ENCODE data around the gene LTV1. TPM values are rescaled to one million over a fixed set of nuclear protein-coding genes. Genes with fewer than 3 reads are reported as not detected.

LTV1 gene
- total RNA-seq, 1 donor from 2014 or later: 25.4 TPM

- H4K20me1 ChIP-seq (ENCODE audit: insufficient read depth, low read length): no peaks in the 10 kb centered on the region
- H3K27ac ChIP-seq (ENCODE audit: low read depth, low read length): peak overlapping the region; percentile 93
- Mint-ChIP-seq H3K4me3 (ENCODE audit: unreplicated experiment) (peak overlapping the region; percentile 98), H3K36me3 (ENCODE audit: low read depth, unreplicated experiment) (no peaks in the 10 kb centered on the region), H3K4me1 (ENCODE audit: low read depth, unreplicated experiment) (peaks cover 4% of the 10 kb centered on the region), H3K9me3 (ENCODE audit: unreplicated experiment) (no peaks in the 10 kb centered on the region), H3K27me3 (ENCODE audit: low read depth, unreplicated experiment) (no peaks in the 10 kb centered on the region), H3K27ac (ENCODE audit: unreplicated experiment) (peak overlapping the region; percentile 94)
- TF ChIP-seq EZH2 (IDR thresholded peaks at IDR 0.05; ENCODE audit: insufficient read depth, low read length) (no peak), CTCF (IDR thresholded peaks at IDR 0.05; ENCODE audit: insufficient read depth, low read depth, low read length) (no peak)
- H3K4me3 ChIP-seq (ENCODE audit: insufficient read depth, low read depth, low read length): peak overlapping the region; percentile 77
- peak overlapping the region; percentile 88 for H2AFZ ChIP-seq (ENCODE audit: low read depth, low read length)
- no peaks in the 10 kb centered on the region for H3K9me3 ChIP-seq (ENCODE audit: insufficient read depth, low read depth, low read length)
- no peak for FAIRE-seq
- DNase-seq (ENCODE audit: low read depth): peak; percentile 53
- H3K9ac ChIP-seq (ENCODE audit: low read length): peak overlapping the region; percentile 98
- peaks cover 9% of the 10 kb centered on the region for H3K4me1 ChIP-seq (ENCODE audit: insufficient read depth, low read length)
- peak overlapping the region; percentile 97 for H3K4me2 ChIP-seq (ENCODE audit: low read length)
- no peaks in the 10 kb centered on the region for H3K27me3 ChIP-seq (ENCODE audit: insufficient read depth, low read length)
- peaks cover 27% of the 10 kb centered on the region for H3K36me3 ChIP-seq (ENCODE audit: insufficient read depth, low read length)
- peaks cover 39% of the 10 kb centered on the region for H3K79me2 ChIP-seq (ENCODE audit: insufficient read depth, low read length)
These were observed 657 bp upstream of the LTV1 start for GRCh38 chr6:143842461-143842901.

- H3K79me2 ChIP-seq (ENCODE audit: insufficient read depth, low read length): peaks cover 50% of the 10 kb centered on the region
- H3K27me3 ChIP-seq (ENCODE audit: insufficient read depth, low read length): no peaks in the 10 kb centered on the region
- H3K36me3 ChIP-seq (ENCODE audit: insufficient read depth, low read length): peaks cover 39% of the 10 kb centered on the region
- TF ChIP-seq EZH2 (IDR thresholded peaks at IDR 0.05; ENCODE audit: insufficient read depth, low read length) (no peak), CTCF (IDR thresholded peaks at IDR 0.05; ENCODE audit: insufficient read depth, low read depth, low read length) (no peak)
- peak overlapping the region; percentile 77 for H3K4me3 ChIP-seq (ENCODE audit: insufficient read depth, low read depth, low read length)
- H3K27ac Mint-ChIP-seq (ENCODE audit: unreplicated experiment): peak overlapping the region; percentile 97
- H3K27me3 Mint-ChIP-seq (ENCODE audit: low read depth, unreplicated experiment): no peaks in the 10 kb centered on the region
- peak overlapping the region; percentile 98 for H3K9ac ChIP-seq (ENCODE audit: low read length)
- peaks cover 9% of the 10 kb centered on the region for H3K4me1 ChIP-seq (ENCODE audit: insufficient read depth, low read length)
- H4K20me1 ChIP-seq (ENCODE audit: insufficient read depth, low read length): peaks cover 4% of the 10 kb centered on the region
- H3K4me2 ChIP-seq (ENCODE audit: low read length): peak overlapping the region; percentile 97
- no peaks in the 10 kb centered on the region for H3K9me3 Mint-ChIP-seq (ENCODE audit: unreplicated experiment)
- no peaks in the 10 kb centered on the region for H3K9me3 ChIP-seq (ENCODE audit: insufficient read depth, low read depth, low read length)
- FAIRE-seq: no peak
- peaks cover 4% of the 10 kb centered on the region for H3K4me1 Mint-ChIP-seq (ENCODE audit: low read depth, unreplicated experiment)
- peak overlapping the region; percentile 98 for H3K4me3 Mint-ChIP-seq (ENCODE audit: unreplicated experiment)
- peaks cover 2% of the 10 kb centered on the region for H3K36me3 Mint-ChIP-seq (ENCODE audit: low read depth, unreplicated experiment)
- peak overlapping the region; percentile 88 for H2AFZ ChIP-seq (ENCODE audit: low read depth, low read length)
- peak overlapping the region; percentile 93 for H3K27ac ChIP-seq (ENCODE audit: low read depth, low read length)
- no peak for DNase-seq (ENCODE audit: low read depth)
These were observed 500 bp downstream of the LTV1 start for GRCh38 chr6:143843677-143843999.

- peak overlapping the region; percentile 93 for H3K27ac ChIP-seq (ENCODE audit: low read depth, low read length)
- H3K27me3 ChIP-seq (ENCODE audit: insufficient read depth, low read length): no peaks in the 10 kb centered on the region
- H2AFZ ChIP-seq (ENCODE audit: low read depth, low read length): peak overlapping the region; percentile 88
- H3K4me1 ChIP-seq (ENCODE audit: insufficient read depth, low read length): peaks cover 9% of the 10 kb centered on the region
- H3K9ac ChIP-seq (ENCODE audit: low read length): peak overlapping the region; percentile 98
- Mint-ChIP-seq H3K4me1 (ENCODE audit: low read depth, unreplicated experiment) (peaks cover 4% of the 10 kb centered on the region), H3K27ac (ENCODE audit: unreplicated experiment) (peak overlapping the region; percentile 97), H3K36me3 (ENCODE audit: low read depth, unreplicated experiment) (peaks cover 2% of the 10 kb centered on the region), H3K9me3 (ENCODE audit: unreplicated experiment) (no peaks in the 10 kb centered on the region), H3K27me3 (ENCODE audit: low read depth, unreplicated experiment) (no peaks in the 10 kb centered on the region), H3K4me3 (ENCODE audit: unreplicated experiment) (peak overlapping the region; percentile 98)
- peaks cover 54% of the 10 kb centered on the region for H3K79me2 ChIP-seq (ENCODE audit: insufficient read depth, low read length)
- peaks cover 42% of the 10 kb centered on the region for H3K36me3 ChIP-seq (ENCODE audit: insufficient read depth, low read length)
- H3K4me3 ChIP-seq (ENCODE audit: insufficient read depth, low read depth, low read length): peak overlapping the region; percentile 77
- no peak for TF ChIP-seq CTCF (IDR thresholded peaks at IDR 0.05; ENCODE audit: insufficient read depth, low read depth, low read length)
- no peak for TF ChIP-seq EZH2 (IDR thresholded peaks at IDR 0.05; ENCODE audit: insufficient read depth, low read length)
- peak overlapping the region; percentile 97 for H3K4me2 ChIP-seq (ENCODE audit: low read length)
- H4K20me1 ChIP-seq (ENCODE audit: insufficient read depth, low read length): peaks cover 8% of the 10 kb centered on the region
- FAIRE-seq (no peak), DNase-seq (ENCODE audit: low read depth) (no peak)
- H3K9me3 ChIP-seq (ENCODE audit: insufficient read depth, low read depth, low read length): no peaks in the 10 kb centered on the region
These were observed 868 bp downstream of the LTV1 start for GRCh38 chr6:143844006-143844405.

All from astrocyte (in vitro differentiated cells and primary cell).